Measurements from ENCODE around the gene TMEM140. TPM values are rescaled to one million over a fixed set of nuclear protein-coding genes. Genes with fewer than 3 reads are reported as not detected.

TMEM140 gene
- total RNA-seq, 3 donors from 2014 or later, result 14.7 to 30.1 (median 20.9) TPM

GRCh38 chr7:135185471-135186260 lies 37.8 kb downstream of the TMEM140 start:
- H3K36me3 ChIP-seq (ENCODE audit: low read depth), result peaks cover 3% of the 10 kb centered on the region
- no peaks in the 10 kb centered on the region for H3K4me1 ChIP-seq (ENCODE audit: low read depth)
- H3K4me3 ChIP-seq, result no peak overlapping the region
- TF ChIP-seq CTCF (IDR thresholded peaks at IDR 0.05), result no peak
- no peak for ATAC-seq
- DNase-seq, result no peak
- H3K9me3 ChIP-seq, result peaks cover 22% of the 10 kb centered on the region
- intact Hi-C loops (cut with DNase I, micrococcal nuclease), result no loop called here

GRCh38 chr7:135186261-135186540 lies 38.3 kb downstream of the TMEM140 start:
- Histone ChIP-seq H3K36me3 (ENCODE audit: low read depth) (peaks cover 3% of the 10 kb centered on the region), H3K4me1 (ENCODE audit: low read depth) (no peaks in the 10 kb centered on the region), H3K9me3 (peaks cover 17% of the 10 kb centered on the region), H3K4me3 (no peak overlapping the region)
- no peak for TF ChIP-seq CTCF (IDR thresholded peaks at IDR 0.05)
- intact Hi-C loops (cut with DNase I, micrococcal nuclease), result no loop called here
- DNase-seq (no peak), ATAC-seq (no peak)

GRCh38 chr7:135186841-135187253 lies 39.0 kb downstream of the TMEM140 start:
- ATAC-seq (no peak), DNase-seq (no peak)
- TF ChIP-seq CTCF (IDR thresholded peaks at IDR 0.05), result no peak
- Histone ChIP-seq H3K4me1 (ENCODE audit: low read depth) (no peaks in the 10 kb centered on the region), H3K36me3 (ENCODE audit: low read depth) (peaks cover 3% of the 10 kb centered on the region), H3K9me3 (peaks cover 10% of the 10 kb centered on the region), H3K4me3 (no peak overlapping the region)
- intact Hi-C loops (cut with DNase I, micrococcal nuclease), result no loop called here

GRCh38 chr7:135188298-135188984 lies 40.6 kb downstream of the TMEM140 start:
- intact Hi-C loops (cut with DNase I, micrococcal nuclease), result no loop called here
- DNase-seq (no peak), ATAC-seq (no peak)
- no peak for TF ChIP-seq CTCF (IDR thresholded peaks at IDR 0.05)
- Histone ChIP-seq H3K36me3 (ENCODE audit: low read depth) (peaks cover 3% of the 10 kb centered on the region), H3K9me3 (no peaks in the 10 kb centered on the region), H3K4me3 (no peak overlapping the region), H3K4me1 (ENCODE audit: low read depth) (no peaks in the 10 kb centered on the region)

- intact Hi-C loops (cut with DNase I, micrococcal nuclease), result no loop called here
- no peak for TF ChIP-seq CTCF (IDR thresholded peaks at IDR 0.05)
- DNase-seq (no peak), ATAC-seq (no peak)
- H3K4me3 ChIP-seq, result no peak overlapping the region
- no peaks in the 10 kb centered on the region for H3K9me3 ChIP-seq
- no peaks in the 10 kb centered on the region for H3K4me1 ChIP-seq (ENCODE audit: low read depth)
- H3K36me3 ChIP-seq (ENCODE audit: low read depth), result peaks cover 3% of the 10 kb centered on the region
Measured at GRCh38 chr7:135189221-135189662, 41.4 kb downstream of the TMEM140 start.

Data from mucosa of descending colon (tissue), 3 donors.